Right atrium auricular region (tissue), 2 donors: ENCODE results near the gene JADE3. TPM values are rescaled to one million over a fixed set of nuclear protein-coding genes. Genes with fewer than 3 reads are reported as not detected.
"Not testable (repeated sequence)": the region's sequence is repeated elsewhere in the genome, so short reads cannot be mapped to it uniquely, and the experiment has no call there.

Experiments
- DNase-seq: peaks from one replicate; pipeline ENCODE4 v3.0.0-alpha.2; 2019; ENCODE audit warnings: low spot score
- H3K27ac ChIP-seq, 2 donors: fragments of 200-600 bp; sonication (generic); 1 replicate in 1 of 2; 2 replicates in 1 of 2; pipeline ENCODE4 v1.5.1; 2016 to 2019
- H3K27me3 ChIP-seq, 2 donors: fragments of 200-600 bp; sonication (generic); one replicate each; pipeline versions ENCODE4 v1.5.1 to v1.6.0; 2017 to 2019
- H3K36me3 ChIP-seq: fragments of 200-600 bp; sonication (generic); one replicate; pipeline ENCODE4 v1.5.1; 2016
- H3K4me1 ChIP-seq, 2 donors: fragments of 200-600 bp; sonication (generic); one replicate each; pipeline versions ENCODE4 v1.5.1 to v1.6.0; 2017 to 2019
- H3K4me3 ChIP-seq, 2 donors: fragments of 200-600 bp; sonication (generic); 1 replicate in 1 of 2; 2 replicates in 1 of 2; pipeline ENCODE4 v1.5.1; 2017 to 2019; ENCODE audit warnings: mild to moderate bottlenecking in 1 of 2, moderate library complexity in 1 of 2
- H3K9me3 ChIP-seq, 2 donors: fragments of 200-600 bp; sonication (generic); one replicate each; pipeline ENCODE4 v1.5.1; 2019
- CTCF ChIP-seq, 2 donors: fragments of 200-600 bp; sonication (generic); IDR thresholded peaks; one replicate each; pipeline ENCODE4 v1.5.1; 2019; ENCODE audit warnings: antibody characterized with exemption in 2 of 2
- total RNA-seq, 2 donors: library from RNA; depleted of rRNA; stranded (reverse); fragments of >200 nt; gene quantifications; one replicate each; pipeline ENCODE4 v1.1.0, GENCODE V29; 2016

Gene JADE3
- total RNA-seq, 2 donors from 2014 or later = 3.8 to 3.9 TPM

GRCh38 chrX:46965125-46965758 is 53.0 kb downstream of the JADE3 start:
- Histone ChIP-seq H3K4me3 (no peak overlapping the region), H3K27ac (no peak overlapping the region), H3K36me3 (no peaks in the 10 kb centered on the region), H3K9me3 (no peaks in the 10 kb centered on the region), H3K27me3 (no peaks in the 10 kb centered on the region), H3K4me1 (no peaks in the 10 kb centered on the region)
- no peak for DNase-seq
- no peak for TF ChIP-seq CTCF (IDR thresholded peaks at IDR 0.05)

- Histone ChIP-seq H3K9me3 (no peaks in the 10 kb centered on the region), H3K27ac (no peak overlapping the region), H3K4me3 (no peak overlapping the region), H3K4me1 (no peaks in the 10 kb centered on the region), H3K36me3 (no peaks in the 10 kb centered on the region), H3K27me3 (no peaks in the 10 kb centered on the region)
- no peak for TF ChIP-seq CTCF (IDR thresholded peaks at IDR 0.05)
- DNase-seq = no peak
Measured at GRCh38 chrX:46967547-46967946, 55.3 kb downstream of the JADE3 start.

- not testable (repeated sequence) for H3K9me3 ChIP-seq, H3K36me3 ChIP-seq, H3K27me3 ChIP-seq, DNase-seq, H3K27ac ChIP-seq, H3K4me3 ChIP-seq, H3K4me1 ChIP-seq
Measured at GRCh38 chrX:46977046-46977445, 64.8 kb downstream of the JADE3 start.

GRCh38 chrX:46978341-46979291 is 66.4 kb downstream of the JADE3 start:
- peak; percentile 17 to 75 for TF ChIP-seq CTCF (IDR thresholded peaks at IDR 0.05)
- peak; percentile 69 for DNase-seq
- Histone ChIP-seq H3K4me3 (no peak overlapping the region), H3K36me3 (no peaks in the 10 kb centered on the region), H3K4me1 (no peaks in the 10 kb centered on the region), H3K27me3 (no peaks in the 10 kb centered on the region), H3K9me3 (peaks cover 0 to 10% of the 10 kb centered on the region in 2 donors), H3K27ac (no peak overlapping the region)

GRCh38 chrX:46984705-46985104 is 72.5 kb downstream of the JADE3 start:
- Histone ChIP-seq H3K27me3 (no peaks in the 10 kb centered on the region), H3K4me3 (no peak overlapping the region), H3K36me3 (no peaks in the 10 kb centered on the region), H3K9me3 (peaks cover 0 to 20% of the 10 kb centered on the region in 2 donors), H3K4me1 (no peaks in the 10 kb centered on the region), H3K27ac (no peak overlapping the region)
- TF ChIP-seq CTCF (IDR thresholded peaks at IDR 0.05) = no peak
- DNase-seq = no peak

GRCh38 chrX:46989548-46989947 is 77.3 kb downstream of the JADE3 start:
- TF ChIP-seq CTCF (IDR thresholded peaks at IDR 0.05) = no peak
- Histone ChIP-seq H3K4me1 (no peaks in the 10 kb centered on the region), H3K36me3 (no peaks in the 10 kb centered on the region), H3K27ac (no peak overlapping the region), H3K27me3 (no peaks in the 10 kb centered on the region), H3K4me3 (no peak overlapping the region), H3K9me3 (peaks cover 0 to 14% of the 10 kb centered on the region in 2 donors)
- DNase-seq = no peak
